Activated naive CD8-positive, alpha-beta T cell treated with anti-CD3 and anti-CD28 coated beads, Interleukin-2, amount 10 ng/mL, durations not matched to agents 7 days and 5 days (primary cell): ENCODE data around the gene PRKCE. TPM values are rescaled to one million over a fixed set of nuclear protein-coding genes. Genes with fewer than 3 reads are reported as not detected.
A peak's percentile ranks its signal among the peaks of the same experiment; 100 is the strongest.

Experiments
- ATAC-seq: fragments of 150-1000 bp; cut with Tn5 transposase; one replicate; pipeline ENCODE4 v1.10.0; 2021; ENCODE audit warnings: low read depth, moderate library complexity
- POLR2A ChIA-PET: fragments of 350-600 bp; sonication (Branson Sonifier 250); formaldehyde crosslinking; loops from one replicate; lab custom pipeline; 2021; ENCODE audit warnings: antibody characterized with exemption; lab: Charles Lee
- DNase-seq: peaks from one replicate; pipeline ENCODE4 v3.0.0; 2021
- H3K27ac Mint-ChIP-seq: one replicate; pipeline ENCODE4 v1.8.0; 2022; ENCODE audit warnings: mild to moderate bottlenecking, mixed read lengths
- H3K27me3 Mint-ChIP-seq: one replicate; pipeline ENCODE4 v1.8.0; 2022; ENCODE audit warnings: mild to moderate bottlenecking, moderate library complexity, mixed read lengths
- H3K36me3 Mint-ChIP-seq: one replicate; pipeline ENCODE4 v1.8.0; 2021; ENCODE audit warnings: mild to moderate bottlenecking, mixed read lengths
- H3K4me1 Mint-ChIP-seq: one replicate; pipeline ENCODE4 v1.8.0; 2021; ENCODE audit warnings: mixed read lengths
- H3K4me3 Mint-ChIP-seq: one replicate; pipeline ENCODE4 v1.8.0; 2022; ENCODE audit warnings: mild to moderate bottlenecking, moderate library complexity, mixed read lengths
- H3K9me3 Mint-ChIP-seq: one replicate; pipeline ENCODE4 v1.8.0; 2021; ENCODE audit warnings: mixed read lengths
- total RNA-seq, 2 experiments: library from RNA; stranded (reverse); gene quantifications; one replicate each; pipeline ENCODE4 v1.2.3, GENCODE V29; 2021

The PRKCE gene
- total RNA-seq, 2 experiments from 2014 or later, result 18.4 to 20.5 TPM

GRCh38 chr2:45617496-45617895, 34.0 kb upstream of the PRKCE start:
- H3K36me3 Mint-ChIP-seq, result no peaks in the 10 kb centered on the region
- H3K27me3 Mint-ChIP-seq, result peaks cover 14% of the 10 kb centered on the region
- no peak for ATAC-seq
- no peak for DNase-seq
- H3K4me3 Mint-ChIP-seq, result no peak overlapping the region
- no peak overlapping the region for H3K27ac Mint-ChIP-seq
- POLR2A ChIA-PET, result no interaction called here
- H3K4me1 Mint-ChIP-seq, result no peaks in the 10 kb centered on the region
- H3K9me3 Mint-ChIP-seq, result no peaks in the 10 kb centered on the region

- DNase-seq (no peak), ATAC-seq (no peak)
- Mint-ChIP-seq H3K4me3 (no peak overlapping the region), H3K4me1 (no peaks in the 10 kb centered on the region), H3K9me3 (no peaks in the 10 kb centered on the region), H3K36me3 (no peaks in the 10 kb centered on the region), H3K27ac (no peak overlapping the region), H3K27me3 (peaks cover 42% of the 10 kb centered on the region)
- POLR2A ChIA-PET, result no interaction called here
Measured at GRCh38 chr2:45622336-45623075, 29.0 kb upstream of the PRKCE start.

GRCh38 chr2:45623098-45623497, 28.4 kb upstream of the PRKCE start:
- ATAC-seq, result no peak
- POLR2A ChIA-PET, result no interaction called here
- no peak for DNase-seq
- no peaks in the 10 kb centered on the region for H3K36me3 Mint-ChIP-seq
- no peaks in the 10 kb centered on the region for H3K4me1 Mint-ChIP-seq
- no peak overlapping the region for H3K27ac Mint-ChIP-seq
- H3K27me3 Mint-ChIP-seq, result peaks cover 46% of the 10 kb centered on the region
- H3K4me3 Mint-ChIP-seq, result no peak overlapping the region
- no peaks in the 10 kb centered on the region for H3K9me3 Mint-ChIP-seq

- Mint-ChIP-seq H3K4me1 (no peaks in the 10 kb centered on the region), H3K4me3 (no peak overlapping the region), H3K27ac (no peak overlapping the region), H3K9me3 (no peaks in the 10 kb centered on the region), H3K36me3 (no peaks in the 10 kb centered on the region), H3K27me3 (peaks cover 52% of the 10 kb centered on the region)
- no peak for ATAC-seq
- no peak for DNase-seq
- POLR2A ChIA-PET, result no interaction called here
Measured at GRCh38 chr2:45625824-45626223, 25.7 kb upstream of the PRKCE start.

- no peaks in the 10 kb centered on the region for H3K9me3 Mint-ChIP-seq
- ATAC-seq (no peak), DNase-seq (no peak)
- no peaks in the 10 kb centered on the region for H3K36me3 Mint-ChIP-seq
- H3K27me3 Mint-ChIP-seq, result peaks cover 53% of the 10 kb centered on the region
- no peak overlapping the region for H3K27ac Mint-ChIP-seq
- H3K4me1 Mint-ChIP-seq, result no peaks in the 10 kb centered on the region
- no peak overlapping the region for H3K4me3 Mint-ChIP-seq
- POLR2A ChIA-PET, result interaction anchor here (0.6 kb wide), 1 partner anchor 309 kb away, joined by 4 read pairs; no protein-coding TSS in a partner anchor
Measured at GRCh38 chr2:45626387-45627221, 24.9 kb upstream of the PRKCE start.

GRCh38 chr2:45627911-45628310, 23.6 kb upstream of the PRKCE start:
- H3K4me3 Mint-ChIP-seq, result no peak overlapping the region
- H3K27me3 Mint-ChIP-seq, result peaks cover 61% of the 10 kb centered on the region
- H3K9me3 Mint-ChIP-seq, result no peaks in the 10 kb centered on the region
- H3K36me3 Mint-ChIP-seq, result no peaks in the 10 kb centered on the region
- ATAC-seq, result no peak
- POLR2A ChIA-PET, result interaction anchor here (0.8 kb wide), 1 partner anchor 22 kb away, joined by 3 read pairs; no protein-coding TSS in a partner anchor
- DNase-seq, result no peak
- no peaks in the 10 kb centered on the region for H3K4me1 Mint-ChIP-seq
- H3K27ac Mint-ChIP-seq, result no peak overlapping the region

- DNase-seq (no peak), ATAC-seq (no peak)
- Mint-ChIP-seq H3K27ac (no peak overlapping the region), H3K9me3 (no peaks in the 10 kb centered on the region), H3K4me3 (no peak overlapping the region), H3K36me3 (no peaks in the 10 kb centered on the region), H3K4me1 (no peaks in the 10 kb centered on the region), H3K27me3 (peaks cover 66% of the 10 kb centered on the region)
- POLR2A ChIA-PET, result no interaction called here
Measured at GRCh38 chr2:45629971-45630370, 21.5 kb upstream of the PRKCE start.

GRCh38 chr2:45631319-45631718, 20.2 kb upstream of the PRKCE start:
- H3K4me1 Mint-ChIP-seq, result no peaks in the 10 kb centered on the region
- H3K36me3 Mint-ChIP-seq, result no peaks in the 10 kb centered on the region
- no peak overlapping the region for H3K27ac Mint-ChIP-seq
- ATAC-seq, result no peak
- H3K27me3 Mint-ChIP-seq, result peaks cover 66% of the 10 kb centered on the region
- POLR2A ChIA-PET, result no interaction called here
- H3K4me3 Mint-ChIP-seq, result no peak overlapping the region
- no peaks in the 10 kb centered on the region for H3K9me3 Mint-ChIP-seq
- DNase-seq, result no peak

- no peak for DNase-seq
- Mint-ChIP-seq H3K27me3 (peaks cover 65% of the 10 kb centered on the region), H3K4me1 (no peaks in the 10 kb centered on the region), H3K9me3 (no peaks in the 10 kb centered on the region), H3K27ac (no peak overlapping the region), H3K4me3 (no peak overlapping the region), H3K36me3 (no peaks in the 10 kb centered on the region)
- ATAC-seq, result no peak
- POLR2A ChIA-PET, result no interaction called here
Measured at GRCh38 chr2:45631955-45632354, 19.5 kb upstream of the PRKCE start.

- Mint-ChIP-seq H3K27me3 (peaks cover 60% of the 10 kb centered on the region), H3K27ac (no peak overlapping the region), H3K4me1 (peaks cover 6% of the 10 kb centered on the region), H3K36me3 (no peaks in the 10 kb centered on the region), H3K4me3 (no peak overlapping the region), H3K9me3 (no peaks in the 10 kb centered on the region)
- POLR2A ChIA-PET, result no interaction called here
- ATAC-seq, result no peak
- DNase-seq, result no peak
Measured at GRCh38 chr2:45634223-45634622, 17.3 kb upstream of the PRKCE start.

GRCh38 chr2:45636008-45636407, 15.5 kb upstream of the PRKCE start:
- Mint-ChIP-seq H3K4me1 (peaks cover 10% of the 10 kb centered on the region), H3K9me3 (no peaks in the 10 kb centered on the region), H3K27me3 (peaks cover 59% of the 10 kb centered on the region), H3K27ac (no peak overlapping the region), H3K36me3 (no peaks in the 10 kb centered on the region), H3K4me3 (no peak overlapping the region)
- POLR2A ChIA-PET, result no interaction called here
- ATAC-seq, result no peak
- DNase-seq, result no peak

GRCh38 chr2:45637440-45637839, 14.0 kb upstream of the PRKCE start:
- peaks cover 58% of the 10 kb centered on the region for H3K27me3 Mint-ChIP-seq
- no peak for ATAC-seq
- no peak overlapping the region for H3K4me3 Mint-ChIP-seq
- H3K4me1 Mint-ChIP-seq, result peaks cover 18% of the 10 kb centered on the region
- H3K9me3 Mint-ChIP-seq, result no peaks in the 10 kb centered on the region
- POLR2A ChIA-PET, result no interaction called here
- no peak overlapping the region for H3K27ac Mint-ChIP-seq
- H3K36me3 Mint-ChIP-seq, result no peaks in the 10 kb centered on the region
- DNase-seq, result no peak

- Mint-ChIP-seq H3K4me3 (no peak overlapping the region), H3K9me3 (no peaks in the 10 kb centered on the region), H3K27ac (no peak overlapping the region), H3K4me1 (peaks cover 18% of the 10 kb centered on the region), H3K27me3 (peaks cover 48% of the 10 kb centered on the region), H3K36me3 (no peaks in the 10 kb centered on the region)
- ATAC-seq, result no peak
- POLR2A ChIA-PET, result no interaction called here
- DNase-seq, result no peak
Measured at GRCh38 chr2:45640576-45640975, 10.9 kb upstream of the PRKCE start.

- Mint-ChIP-seq H3K9me3 (no peaks in the 10 kb centered on the region), H3K36me3 (peaks cover 2% of the 10 kb centered on the region), H3K27me3 (peaks cover 33% of the 10 kb centered on the region), H3K27ac (no peak overlapping the region), H3K4me1 (peaks cover 15% of the 10 kb centered on the region), H3K4me3 (peak overlapping the region; percentile 72)
- DNase-seq (no peak), ATAC-seq (peak; percentile 29)
- POLR2A ChIA-PET, result interaction anchor here (1.3 kb wide), 1 partner anchor 135 kb away, joined by 4 read pairs; no protein-coding TSS in a partner anchor
Measured at GRCh38 chr2:45643095-45643494, 8.4 kb upstream of the PRKCE start.
